ENCODE measurements around the gene HMCN1.

Gene HMCN1

DNA sequence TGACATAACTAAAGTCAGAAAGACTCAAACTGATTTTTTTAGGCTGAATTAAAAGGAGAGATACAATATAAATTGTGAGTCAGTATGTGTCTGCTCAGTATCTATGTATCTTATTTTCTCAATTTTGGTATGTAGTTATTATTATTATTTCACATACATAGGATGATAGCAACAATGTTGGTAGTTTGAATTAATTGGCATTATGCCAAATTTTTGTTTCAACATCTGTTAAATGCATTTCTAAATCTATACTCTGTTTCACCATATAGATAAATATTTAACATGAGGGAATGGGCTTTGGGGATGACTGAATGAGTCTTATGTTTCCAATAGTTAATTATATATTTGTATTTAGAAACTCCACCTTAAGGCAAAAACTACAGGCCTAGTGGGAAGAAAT is 12.6 kb upstream of the HMCN1 start:
- DNase-seq (ENCODE audit: extremely low read depth, low read depth): no peak
- no peak for TF ChIP-seq CTCF (IDR thresholded peaks at IDR 0.05; ENCODE audit: low read depth, low read length)

DNA sequence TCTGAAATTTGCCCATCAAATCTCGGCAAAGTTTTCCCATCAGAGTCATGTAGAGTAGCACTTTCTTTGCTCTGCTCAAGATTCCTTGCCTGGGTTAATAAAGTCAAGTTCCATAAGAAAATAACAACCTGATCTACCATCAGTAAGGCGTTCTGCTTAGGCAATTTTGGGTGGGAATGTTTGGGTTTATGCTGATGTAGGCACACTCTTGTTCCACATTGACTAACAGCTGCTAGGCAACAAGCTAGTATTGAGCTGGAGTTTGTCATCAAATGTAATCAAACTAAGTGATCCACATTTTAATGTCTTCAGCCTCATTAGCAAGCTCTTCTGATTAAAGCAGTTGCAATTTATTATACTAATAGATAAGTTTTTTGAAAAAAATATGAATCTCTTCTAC is 12.1 kb upstream of the HMCN1 start:
- no peak for DNase-seq (ENCODE audit: extremely low read depth, low read depth)
- TF ChIP-seq CTCF (IDR thresholded peaks at IDR 0.05; ENCODE audit: low read depth, low read length): no peak

DNA sequence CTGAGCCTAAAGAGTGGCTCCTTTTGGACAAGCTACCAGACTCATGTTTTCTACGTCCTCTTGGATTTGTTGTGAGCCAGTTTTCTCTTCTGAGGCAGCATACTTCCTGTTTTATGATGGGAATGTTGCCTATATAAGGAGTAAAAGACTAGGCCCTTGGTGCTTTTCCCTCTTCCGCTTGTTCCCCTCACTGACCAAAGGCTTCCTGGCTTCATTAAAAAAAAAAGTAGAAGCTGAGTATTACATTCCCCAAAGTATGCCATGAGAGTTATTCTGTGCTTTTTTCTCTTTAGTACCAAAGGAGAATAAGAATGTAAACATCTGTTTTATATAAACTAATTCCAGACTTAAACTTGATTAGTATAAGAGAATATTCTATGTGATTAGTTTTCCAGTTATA is 6.5 kb upstream of the HMCN1 start:
- no peak for DNase-seq (ENCODE audit: extremely low read depth, low read depth)
- TF ChIP-seq CTCF (IDR thresholded peaks at IDR 0.05; ENCODE audit: low read depth, low read length): no peak

DNA sequence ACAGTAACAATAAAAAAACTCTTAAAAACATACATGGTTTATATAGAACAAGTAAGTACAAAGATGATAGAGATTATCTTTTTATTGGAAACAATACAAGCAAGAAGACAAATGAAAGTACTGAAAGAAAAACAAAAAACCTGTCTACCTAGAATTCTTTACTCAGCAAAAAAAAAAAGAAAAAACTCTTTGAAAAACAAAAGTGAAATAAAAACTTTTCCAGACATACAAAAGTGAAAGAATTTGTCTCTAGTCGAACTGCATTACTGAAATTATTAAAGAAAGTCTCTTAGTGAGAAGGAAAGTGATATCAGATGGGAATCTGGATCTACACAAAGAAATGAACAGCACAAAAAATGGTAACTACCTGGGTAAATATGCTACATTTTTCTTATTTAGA is 2.7 kb upstream of the HMCN1 start:
- no peak for DNase-seq (ENCODE audit: extremely low read depth, low read depth)

GRCh38 chr1:185732951-185733350 is 1.2 kb upstream of the HMCN1 start:
- DNase-seq (ENCODE audit: extremely low read depth, low read depth): no peak
- TF ChIP-seq CTCF (IDR thresholded peaks at IDR 0.05; ENCODE audit: low read depth, low read length): no peak

More for the DNA sequence above, 2.7 kb upstream of the HMCN1 start:
- TF ChIP-seq CTCF (IDR thresholded peaks at IDR 0.05; ENCODE audit: low read depth, low read length): no peak

DNA sequence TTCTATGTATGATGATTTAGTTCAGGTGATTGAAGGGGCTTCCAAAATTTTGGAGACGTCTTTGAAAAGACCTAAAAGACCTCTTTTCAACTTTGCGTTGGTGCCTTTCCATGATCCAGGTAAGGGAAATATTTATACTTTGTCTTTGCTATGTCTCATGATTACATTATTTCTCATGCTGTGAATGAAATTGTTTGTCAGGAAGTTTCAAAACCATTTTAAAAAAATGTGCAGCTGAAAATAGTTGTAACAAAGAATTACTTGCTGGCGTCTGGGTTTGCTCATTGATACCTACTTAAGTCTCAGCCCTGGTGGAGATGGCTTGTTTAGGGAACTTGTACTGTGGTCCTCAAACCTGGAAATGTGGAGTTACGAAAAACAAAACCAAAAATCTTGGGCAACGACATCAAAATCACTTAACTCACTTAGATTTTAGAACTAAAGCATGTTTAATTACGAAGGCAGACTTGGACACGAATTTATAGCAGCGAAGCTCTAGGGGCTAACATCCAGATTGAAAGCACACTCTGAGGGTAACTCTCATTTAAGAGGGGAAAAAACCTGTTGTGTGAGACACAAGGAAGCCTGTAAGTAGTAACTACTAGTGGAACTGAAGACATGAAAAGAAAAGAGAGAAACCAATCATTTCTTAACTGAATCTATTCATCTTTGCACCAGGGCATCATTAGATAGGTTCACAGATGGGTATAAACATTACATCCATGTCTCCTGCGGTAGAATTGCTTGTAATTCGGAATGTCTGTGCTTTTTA is 924 bp downstream of the HMCN1 start:
- no peak for DNase-seq (ENCODE audit: extremely low read depth, low read depth)
- no peak for TF ChIP-seq CTCF (IDR thresholded peaks at IDR 0.05; ENCODE audit: low read depth, low read length)

- no peak for TF ChIP-seq CTCF (IDR thresholded peaks at IDR 0.05; ENCODE audit: low read depth, low read length)
- DNase-seq (ENCODE audit: extremely low read depth, low read depth): no peak
Measured at GRCh38 chr1:185735701-185736064, 1.5 kb downstream of the HMCN1 start.
